Rectal smooth muscle tissue (tissue), 1 donor: ENCODE results near the gene ULK1.
"Not testable (repeated sequence)": the region's sequence is repeated elsewhere in the genome, so short reads cannot be mapped to it uniquely, and the experiment has no call there.

ENCODE experiments used
- H3K27ac ChIP-seq: one replicate; pipeline ENCODE4 v1.7.0; 2013; ENCODE audit warnings: low read depth, low read length, inconsistent platforms
- H3K27me3 ChIP-seq: one replicate; pipeline ENCODE4 v1.7.0; 2013; ENCODE audit warnings: low read length; ENCODE audit not compliant: control insufficient read depth, insufficient read depth
- H3K36me3 ChIP-seq: one replicate; pipeline ENCODE4 v1.7.0; 2013; ENCODE audit warnings: low read length; ENCODE audit not compliant: control insufficient read depth, insufficient read depth
- H3K4me1 ChIP-seq: one replicate; pipeline ENCODE4 v1.7.0; 2013; ENCODE audit warnings: low read length; ENCODE audit not compliant: control insufficient read depth, insufficient read depth
- H3K4me3 ChIP-seq: one replicate; pipeline ENCODE4 v1.7.0; 2013; ENCODE audit warnings: low read length
- H3K9ac ChIP-seq: one replicate; pipeline ENCODE4 v1.7.0; 2013; ENCODE audit warnings: low read length

Gene ULK1

GRCh38 chr12:131959116-131959515 lies 64.7 kb downstream of the ULK1 start:
- H3K4me3 ChIP-seq, result no peak overlapping the region
- H3K27ac ChIP-seq, result no peak overlapping the region
- peaks cover 6% of the 10 kb centered on the region for H3K36me3 ChIP-seq
- peaks cover 2% of the 10 kb centered on the region for H3K4me1 ChIP-seq
- no peak overlapping the region for H3K9ac ChIP-seq
- no peaks in the 10 kb centered on the region for H3K27me3 ChIP-seq

- peaks cover 6% of the 10 kb centered on the region for H3K36me3 ChIP-seq
- no peak overlapping the region for H3K27ac ChIP-seq
- no peaks in the 10 kb centered on the region for H3K27me3 ChIP-seq
- H3K9ac ChIP-seq, result no peak overlapping the region
- H3K4me1 ChIP-seq, result peaks cover 2% of the 10 kb centered on the region
- H3K4me3 ChIP-seq, result no peak overlapping the region
Measured at GRCh38 chr12:131959641-131960589, 65.5 kb downstream of the ULK1 start.

GRCh38 chr12:131960590-131961325 lies 66.3 kb downstream of the ULK1 start:
- H3K4me3 ChIP-seq, H3K36me3 ChIP-seq, H3K27ac ChIP-seq, H3K4me1 ChIP-seq, H3K9ac ChIP-seq, H3K27me3 ChIP-seq: not testable (repeated sequence)

- H3K27ac ChIP-seq, H3K4me3 ChIP-seq, H3K36me3 ChIP-seq, H3K9ac ChIP-seq, H3K27me3 ChIP-seq, H3K4me1 ChIP-seq: not testable (repeated sequence)
Measured at GRCh38 chr12:131961328-131961727, 66.9 kb downstream of the ULK1 start.

DNA sequence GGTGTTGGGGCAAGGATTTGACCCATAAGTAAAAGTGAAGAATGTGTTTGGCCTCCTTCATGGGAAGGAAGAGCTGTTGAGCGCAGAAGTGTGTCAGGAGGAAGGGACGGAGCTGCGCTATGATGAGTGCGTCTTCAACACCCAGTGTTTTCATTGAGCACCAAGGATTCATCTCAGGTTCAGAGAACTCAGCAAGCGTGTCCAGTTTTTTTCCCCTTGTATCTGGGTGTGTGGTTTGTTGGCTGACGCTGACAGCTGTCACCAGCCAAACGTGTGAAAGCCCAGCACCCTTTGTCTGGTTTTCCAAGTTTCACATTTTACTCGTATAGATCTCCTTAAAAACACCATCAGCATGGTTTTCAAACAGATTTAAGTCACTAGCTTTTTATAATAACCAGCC lies 67.6 kb downstream of the ULK1 start:
- H3K27ac ChIP-seq, result no peak overlapping the region
- peaks cover 6% of the 10 kb centered on the region for H3K36me3 ChIP-seq
- H3K4me1 ChIP-seq, result peaks cover 5% of the 10 kb centered on the region
- H3K27me3 ChIP-seq, result no peaks in the 10 kb centered on the region
- no peak overlapping the region for H3K9ac ChIP-seq
- no peak overlapping the region for H3K4me3 ChIP-seq

- Histone ChIP-seq H3K4me3 (no peak overlapping the region), H3K9ac (no peak overlapping the region), H3K27me3 (no peaks in the 10 kb centered on the region), H3K27ac (no peak overlapping the region), H3K4me1 (peaks cover 5% of the 10 kb centered on the region), H3K36me3 (peaks cover 6% of the 10 kb centered on the region)
Measured at GRCh38 chr12:131963381-131963780, 69.0 kb downstream of the ULK1 start.

- Histone ChIP-seq H3K4me3 (no peak overlapping the region), H3K27ac (no peak overlapping the region), H3K9ac (no peak overlapping the region), H3K4me1 (peaks cover 5% of the 10 kb centered on the region), H3K27me3 (no peaks in the 10 kb centered on the region), H3K36me3 (peaks cover 3% of the 10 kb centered on the region)
Measured at GRCh38 chr12:131965073-131965472, 70.7 kb downstream of the ULK1 start.

DNA sequence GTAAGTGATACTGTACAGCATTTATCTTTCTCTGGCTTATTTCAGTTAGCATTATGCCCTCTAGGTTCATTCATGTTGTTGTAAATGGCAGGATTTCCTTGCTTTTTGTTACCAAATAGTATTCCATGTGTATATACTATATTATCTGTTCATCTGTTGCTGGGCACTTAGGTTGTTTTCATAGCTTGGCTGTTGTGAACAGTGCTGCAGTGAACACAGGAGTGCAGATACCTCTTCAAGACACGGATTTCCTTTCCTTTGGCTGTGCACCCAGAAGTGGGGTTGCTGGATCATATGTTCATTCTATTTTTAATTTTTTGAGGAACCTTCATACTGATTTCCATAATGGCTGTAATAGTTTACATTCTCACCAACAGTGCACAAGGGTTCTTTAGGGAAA lies 76.8 kb downstream of the ULK1 start:
- no peaks in the 10 kb centered on the region for H3K4me1 ChIP-seq
- H3K27me3 ChIP-seq, result no peaks in the 10 kb centered on the region
- H3K27ac ChIP-seq, result no peak overlapping the region
- H3K36me3 ChIP-seq, result no peaks in the 10 kb centered on the region
- no peak overlapping the region for H3K9ac ChIP-seq
- H3K4me3 ChIP-seq, result no peak overlapping the region
